Panc1 (cell line): ENCODE data around the gene PELI1. TPM values are rescaled to one million over a fixed set of nuclear protein-coding genes. Genes with fewer than 3 reads are reported as not detected.
A peak's percentile ranks its signal among the peaks of the same experiment; 100 is the strongest.

Experiments
- ATAC-seq: fragments of 200-7000 bp; cut with Tn5 transposase; 2 replicates; pipeline ENCODE4 v1.9.1; 2020; ENCODE audit warnings: mild to moderate bottlenecking, moderate library complexity
- BruUV-seq: library from RNA; stranded (reverse); fragments of 400-500 nt; replicated peaks from 2 replicates; lab custom pipeline; 2021; lab: Mats Ljungman, UMichigan
- CTCF ChIA-PET: fragments of 300-600 bp; sonication (Branson Sonifier 250); formaldehyde crosslinking; loops from one replicate; lab custom pipeline; 2022; ENCODE audit warnings: antibody characterized with exemption; lab: Charles Lee
- POLR2A ChIA-PET: fragments of 300-600 bp; sonication (Branson Sonifier 250); formaldehyde crosslinking; loops from one replicate; lab custom pipeline; 2022; ENCODE audit warnings: antibody characterized with exemption; lab: Charles Lee
- DNase-seq: peaks from one replicate; pipeline ENCODE4 v3.0.0-alpha.2; 2010; ENCODE audit warnings: low read depth, low spot score
- H3K27ac ChIP-seq: 2 replicates; pipeline ENCODE4 v1.5.1; 2011; ENCODE audit warnings: mild to moderate bottlenecking, low read length, inconsistent platforms
- H3K27me3 ChIP-seq: fragments of 200-500 bp; sonication (Bioruptor generic); 2 replicates; pipeline ENCODE4 v1.6.0; 2014; ENCODE audit warnings: low read length, inconsistent platforms; ENCODE audit not compliant: control insufficient read depth, insufficient read depth
- H3K36me3 ChIP-seq: fragments of 200-500 bp; sonication (Bioruptor generic); 2 replicates; pipeline ENCODE4 v1.5.1; 2014; ENCODE audit warnings: inconsistent platforms, mild to moderate bottlenecking, low read length, moderate library complexity; ENCODE audit not compliant: control insufficient read depth, insufficient read depth
- H3K4me1 ChIP-seq: 2 replicates; pipeline ENCODE4 v1.5.1; 2011; ENCODE audit warnings: inconsistent platforms, mild to moderate bottlenecking, low read length, moderate library complexity; ENCODE audit not compliant: control insufficient read depth, insufficient read depth
- H3K4me3 ChIP-seq, 2 experiments: 2 replicates each; pipeline ENCODE4 v1.5.1; 2011 to 2012; ENCODE audit warnings: low read depth in 2 of 2, low read length in 2 of 2, mild to moderate bottlenecking in 2 of 2, inconsistent platforms in 1 of 2, moderate library complexity in 1 of 2
- H3K9me3 ChIP-seq: fragments of 200-500 bp; sonication (Bioruptor generic); 2 replicates; pipeline ENCODE4 v1.5.1; 2014; ENCODE audit warnings: low read depth, mild to moderate bottlenecking, inconsistent platforms, low read length, moderate library complexity; ENCODE audit not compliant: control insufficient read depth, insufficient read depth
- CTCF ChIP-seq: fragments of 450-650 bp; IDR thresholded peaks from 2 replicates; pipeline ENCODE4 v1.5.1; 2017; ENCODE audit warnings: mild to moderate bottlenecking
- POLR2AphosphoS5 ChIP-seq: IDR thresholded peaks from 2 replicates; pipeline ENCODE4 v1.6.1; 2012; ENCODE audit warnings: mild to moderate bottlenecking, low read depth, low read length, moderate library complexity
- REST ChIP-seq, 2 experiments: IDR thresholded peaks; 2 replicates each; pipeline ENCODE4 v1.6.1; 2011 to 2012; ENCODE audit warnings: low read depth in 2 of 2, control low read depth in 1 of 2, low read length in 1 of 2, mild to moderate bottlenecking in 1 of 2, moderate library complexity in 1 of 2; ENCODE audit not compliant: insufficient read depth in 1 of 2
- SIN3A ChIP-seq: IDR thresholded peaks from 2 replicates; pipeline ENCODE4 v1.6.1; 2012; ENCODE audit warnings: low read depth, mild to moderate bottlenecking, low read length, moderate library complexity, borderline replicate concordance; ENCODE audit not compliant: insufficient read depth
- TCF7L2 ChIP-seq: IDR thresholded peaks from 2 replicates; pipeline ENCODE4 v1.6.1; 2011; ENCODE audit warnings: mild to moderate bottlenecking, low read depth, low read length, inconsistent platforms
- in situ Hi-C: cut with HindIII; loops from 2 replicates; pipeline ENCODE4 v1.10.0; 2016; ENCODE audit warnings: low sequenced_read_pairs, low pct_unique_long_range_greater_than_20kb
- intact Hi-C: fragments of 100-400 bp; cut with micrococcal nuclease; formaldehyde crosslinking; loops from one replicate; pipeline ENCODE4 v1.10.0; 2022; ENCODE audit not compliant: unreplicated experiment
- total RNA-seq: library from RNA; stranded (reverse); gene quantifications from one replicate; pipeline ENCODE4 v1.2.1, GENCODE V29; 2021; ENCODE audit not compliant: unreplicated experiment

PELI1 gene
- total RNA-seq, 1 experiment from 2014 or later = 6.7 TPM

- Histone ChIP-seq H3K4me3 (no peak overlapping the region), H3K36me3 (no peaks in the 10 kb centered on the region; the same call in 1 of the 2 replicates), H3K27ac (no peak overlapping the region), H3K9me3 (no peaks in the 10 kb centered on the region), H3K27me3 (no peaks in the 10 kb centered on the region), H3K4me1 (no peaks in the 10 kb centered on the region)
- no peak for TF ChIP-seq POLR2AphosphoS5
- TF ChIP-seq SIN3A = no peak
- TF ChIP-seq CTCF = no peak
- TF ChIP-seq REST (IDR thresholded peaks at IDR 0.05; ENCODE audit: insufficient read depth in 1 of 2, low read depth in 2 of 2, low read length in 1 of 2) = no peak
- no peak for TF ChIP-seq TCF7L2
- DNase-seq (no peak), ATAC-seq (no peak)
- no TSS peak for BruUV-seq
- CTCF ChIA-PET = no interaction called here
- POLR2A ChIA-PET = no interaction called here
- in situ Hi-C loops = no loop called here
- intact Hi-C loops = no loop called here
These were observed 49.4 kb downstream of the PELI1 start for GRCh38 chr2:64094663-64095382.

GRCh38 chr2:64093341-64093740 lies 50.9 kb downstream of the PELI1 start:
- ATAC-seq = no peak

More at GRCh38 chr2:64093341-64093740, 50.9 kb downstream of the PELI1 start:
- H3K4me3 ChIP-seq = no peak overlapping the region
- H3K27me3 ChIP-seq = no peaks in the 10 kb centered on the region
- no peaks in the 10 kb centered on the region for H3K9me3 ChIP-seq
- H3K4me1 ChIP-seq = no peaks in the 10 kb centered on the region
- in situ Hi-C loops = no loop called here
- DNase-seq = no peak
- no peak overlapping the region for H3K27ac ChIP-seq
- TF ChIP-seq SIN3A (no peak), REST (IDR thresholded peaks at IDR 0.05; ENCODE audit: insufficient read depth in 1 of 2, low read depth in 2 of 2, low read length in 1 of 2) (no peak), CTCF (no peak), TCF7L2 (no peak), POLR2AphosphoS5 (no peak)
- CTCF ChIA-PET = no interaction called here
- BruUV-seq = TSS peak; percentile 71
- H3K36me3 ChIP-seq = no peaks in the 10 kb centered on the region; the same call in 1 of the 2 replicates
- intact Hi-C loops = no loop called here
- POLR2A ChIA-PET = no interaction called here
